Calu3 (cell line): ENCODE results near the gene DYRK2. TPM values are rescaled to one million over a fixed set of nuclear protein-coding genes. Genes with fewer than 3 reads are reported as not detected.
A peak's percentile ranks its signal among the peaks of the same experiment; 100 is the strongest.

Experiments used
- BruUV-seq: library from RNA; stranded (reverse); fragments of 400-500 nt; replicated peaks from 2 replicates; lab custom pipeline; 2021; lab: Mats Ljungman, UMichigan
- CTCF ChIA-PET: fragments of 300-600 bp; sonication (Branson Sonifier 250); formaldehyde crosslinking; loops from one replicate; lab custom pipeline; 2022; ENCODE audit warnings: antibody characterized with exemption; lab: Charles Lee
- DNase-seq: peaks from one replicate; pipeline ENCODE4 v3.0.0; 2022
- H3K27ac Mint-ChIP-seq: one replicate; pipeline ENCODE4 v1.8.0; 2022; ENCODE audit warnings: mixed read lengths; ENCODE audit not compliant: unreplicated experiment
- H3K27me3 Mint-ChIP-seq: one replicate; pipeline ENCODE4 v1.8.0; 2022; ENCODE audit warnings: mixed read lengths; ENCODE audit not compliant: unreplicated experiment
- H3K36me3 Mint-ChIP-seq: one replicate; pipeline ENCODE4 v1.8.0; 2022; ENCODE audit warnings: mild to moderate bottlenecking, moderate library complexity, mixed read lengths; ENCODE audit not compliant: insufficient read depth, unreplicated experiment
- H3K4me1 Mint-ChIP-seq: one replicate; pipeline ENCODE4 v1.8.0; 2022; ENCODE audit warnings: mild to moderate bottlenecking, low read depth, mixed read lengths; ENCODE audit not compliant: unreplicated experiment
- H3K4me3 Mint-ChIP-seq: one replicate; pipeline ENCODE4 v1.8.0; 2022; ENCODE audit warnings: mild to moderate bottlenecking, low read depth, moderate library complexity, mixed read lengths; ENCODE audit not compliant: unreplicated experiment
- H3K9me3 Mint-ChIP-seq: one replicate; pipeline ENCODE4 v1.8.0; 2022; ENCODE audit warnings: low read depth, mixed read lengths; ENCODE audit not compliant: unreplicated experiment
- CTCF ChIP-seq: fragments of 200-600 bp; IDR thresholded peaks from one replicate; pipeline ENCODE4 v1.8.0; 2022; ENCODE audit warnings: antibody characterized with exemption; ENCODE audit not compliant: unreplicated experiment
- intact Hi-C: fragments of 100-400 bp; cut with micrococcal nuclease; formaldehyde crosslinking; loops from one replicate; pipeline ENCODE4 v1.10.0; 2022; ENCODE audit not compliant: unreplicated experiment
- total RNA-seq: library from RNA; stranded (reverse); gene quantifications from 2 replicates; pipeline ENCODE4 v1.2.3, GENCODE V29; 2022

The DYRK2 gene
- total RNA-seq, 1 experiment from 2014 or later = 62.3 TPM

DNA sequence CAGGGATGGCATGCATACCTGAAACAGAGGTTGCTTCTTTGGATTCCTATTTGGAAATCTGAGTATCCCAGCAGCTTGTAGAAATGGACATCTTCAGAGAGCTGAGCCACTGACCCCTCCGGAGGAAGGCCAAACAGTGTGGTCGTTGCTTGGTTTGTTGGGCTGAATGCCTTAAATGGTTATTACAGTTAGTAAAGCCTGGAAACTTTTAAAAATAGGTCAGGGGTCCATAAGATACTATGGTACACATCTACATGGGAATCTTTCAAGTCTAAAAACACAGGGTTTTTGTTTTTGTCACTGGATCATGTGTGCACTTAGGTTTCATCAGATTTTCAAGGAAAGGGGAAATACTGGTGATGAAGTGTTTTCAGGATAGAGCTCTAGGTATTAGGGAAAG lies 7.7 kb downstream of the DYRK2 start:
- intact Hi-C loops = loop anchor here (2.0 kb wide), 1 partner anchor 53 kb away; no protein-coding TSS in a partner anchor
- CTCF ChIA-PET = no interaction called here
- H3K27me3 Mint-ChIP-seq = no peaks in the 10 kb centered on the region
- H3K36me3 Mint-ChIP-seq = peaks cover 40% of the 10 kb centered on the region
- DNase-seq = no peak
- no peak overlapping the region for H3K4me3 Mint-ChIP-seq
- TF ChIP-seq CTCF = no peak
- H3K4me1 Mint-ChIP-seq = peaks cover 48% of the 10 kb centered on the region
- H3K9me3 Mint-ChIP-seq = no peaks in the 10 kb centered on the region
- no TSS peak for BruUV-seq
- H3K27ac Mint-ChIP-seq = peak overlapping the region; percentile 34

- no peak for DNase-seq
- Mint-ChIP-seq H3K27me3 (no peaks in the 10 kb centered on the region), H3K27ac (no peak overlapping the region), H3K36me3 (peaks cover 36% of the 10 kb centered on the region), H3K4me1 (peaks cover 56% of the 10 kb centered on the region), H3K9me3 (no peaks in the 10 kb centered on the region), H3K4me3 (no peak overlapping the region)
- CTCF ChIA-PET = no interaction called here
- no TSS peak for BruUV-seq
- TF ChIP-seq CTCF = no peak
- intact Hi-C loops = no loop called here
These were observed 9.9 kb downstream of the DYRK2 start for GRCh38 chr12:67658486-67658885.

DNA sequence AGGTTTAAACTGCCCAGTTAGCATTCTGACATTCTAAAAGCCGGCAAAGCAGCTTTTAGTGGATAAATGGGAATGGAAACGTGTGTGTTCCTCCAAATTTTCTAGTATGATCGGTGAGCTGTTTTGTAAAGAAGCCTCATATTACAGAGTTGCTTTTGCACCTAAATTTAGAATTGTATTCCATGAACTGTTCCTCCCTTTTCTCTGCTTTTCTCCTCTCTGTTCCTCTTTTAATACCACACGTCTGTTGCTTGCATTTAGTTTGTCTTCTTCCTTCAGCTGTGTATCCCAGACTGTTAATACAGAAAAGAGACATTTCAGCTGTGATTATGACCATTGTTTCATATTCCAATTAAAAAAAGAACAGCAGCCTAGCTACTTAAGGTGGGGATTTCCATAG lies 10.7 kb downstream of the DYRK2 start:
- no peak for TF ChIP-seq CTCF
- peaks cover 34% of the 10 kb centered on the region for H3K36me3 Mint-ChIP-seq
- H3K9me3 Mint-ChIP-seq = no peaks in the 10 kb centered on the region
- intact Hi-C loops = no loop called here
- CTCF ChIA-PET = no interaction called here
- no peak for DNase-seq
- H3K27ac Mint-ChIP-seq = no peak overlapping the region
- BruUV-seq = no TSS peak
- H3K4me1 Mint-ChIP-seq = peaks cover 56% of the 10 kb centered on the region
- H3K27me3 Mint-ChIP-seq = no peaks in the 10 kb centered on the region
- no peak overlapping the region for H3K4me3 Mint-ChIP-seq

DNA sequence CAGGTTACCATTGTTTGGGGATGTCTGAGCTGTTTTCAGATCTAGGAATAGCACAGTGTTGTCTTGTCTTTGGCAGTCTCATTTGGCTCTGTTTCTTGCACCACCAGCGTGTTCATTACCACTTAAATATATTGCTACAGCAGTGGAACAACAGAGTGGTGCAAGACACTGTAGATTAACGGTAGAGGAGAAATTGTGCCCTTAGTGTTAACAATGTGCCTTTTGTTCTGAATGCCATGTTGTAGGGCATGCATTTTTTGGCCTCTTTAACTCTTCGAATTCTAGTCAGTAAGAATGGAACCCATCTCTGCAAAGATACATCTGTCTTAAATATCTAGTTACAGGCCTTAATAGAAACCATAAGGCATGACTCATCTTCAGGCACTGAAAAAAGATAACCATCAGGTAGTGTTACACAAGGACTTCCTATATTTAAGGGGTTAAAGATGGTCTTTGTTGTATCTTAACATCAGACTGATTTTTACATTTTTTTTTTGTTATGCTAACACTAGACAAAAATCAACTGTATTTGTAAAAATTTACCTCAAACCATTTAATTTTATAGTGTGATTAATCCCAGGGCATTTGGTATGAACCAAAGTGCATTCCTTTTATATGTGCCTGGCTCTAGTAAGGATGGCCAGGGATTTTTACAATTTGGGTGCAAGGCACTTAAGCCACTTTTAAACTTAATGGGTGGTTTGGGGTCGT lies 12.9 kb downstream of the DYRK2 start:
- CTCF ChIA-PET = no interaction called here
- intact Hi-C loops = no loop called here
- H3K4me1 Mint-ChIP-seq = peaks cover 48% of the 10 kb centered on the region
- no peaks in the 10 kb centered on the region for H3K27me3 Mint-ChIP-seq
- no peak overlapping the region for H3K4me3 Mint-ChIP-seq
- BruUV-seq = no TSS peak
- DNase-seq = no peak
- no peaks in the 10 kb centered on the region for H3K9me3 Mint-ChIP-seq
- no peak for TF ChIP-seq CTCF
- peaks cover 25% of the 10 kb centered on the region for H3K36me3 Mint-ChIP-seq
- no peak overlapping the region for H3K27ac Mint-ChIP-seq
